ENCODE results near the gene ZBTB8B.

Gene ZBTB8B

GRCh38 chr1:32464191-32464715 is 619 bp upstream of the ZBTB8B start:
- no peak for DNase-seq (ENCODE audit: low read depth)
- TF ChIP-seq CTCF (conservative IDR thresholded peaks at IDR 0.05; ENCODE audit: control insufficient read depth, insufficient read depth, low read depth, low read length) = no peak
- H3K4me3 ChIP-seq (ENCODE audit: control insufficient read depth, low read depth, low read length) = peak overlapping the region; percentile 31

- H3K4me3 ChIP-seq (ENCODE audit: control insufficient read depth, low read depth, low read length) = no peak overlapping the region
- no peak for TF ChIP-seq CTCF (conservative IDR thresholded peaks at IDR 0.05; ENCODE audit: control insufficient read depth, insufficient read depth, low read depth, low read length)
- no peak for DNase-seq (ENCODE audit: low read depth)
Measured at GRCh38 chr1:32465578-32465933, 684 bp downstream of the ZBTB8B start.

- TF ChIP-seq CTCF (conservative IDR thresholded peaks at IDR 0.05; ENCODE audit: control insufficient read depth, insufficient read depth, low read depth, low read length) = no peak
- no peak overlapping the region for H3K4me3 ChIP-seq (ENCODE audit: control insufficient read depth, low read depth, low read length)
- DNase-seq (ENCODE audit: low read depth) = no peak
Measured at GRCh38 chr1:32466761-32467160, 1.9 kb downstream of the ZBTB8B start.

- DNase-seq (ENCODE audit: low read depth) = no peak
- TF ChIP-seq CTCF (conservative IDR thresholded peaks at IDR 0.05; ENCODE audit: control insufficient read depth, insufficient read depth, low read depth, low read length) = no peak
- no peak overlapping the region for H3K4me3 ChIP-seq (ENCODE audit: control insufficient read depth, low read depth, low read length)
Measured at GRCh38 chr1:32468791-32469190, 3.9 kb downstream of the ZBTB8B start.

- no peak for TF ChIP-seq CTCF (conservative IDR thresholded peaks at IDR 0.05; ENCODE audit: control insufficient read depth, insufficient read depth, low read depth, low read length)
- no peak overlapping the region for H3K4me3 ChIP-seq (ENCODE audit: control insufficient read depth, low read depth, low read length)
- DNase-seq (ENCODE audit: low read depth) = no peak
Measured at GRCh38 chr1:32470431-32470830, 5.6 kb downstream of the ZBTB8B start.

- H3K4me3 ChIP-seq (ENCODE audit: control insufficient read depth, low read depth, low read length) = no peak overlapping the region
- no peak for DNase-seq (ENCODE audit: low read depth)
- TF ChIP-seq CTCF (conservative IDR thresholded peaks at IDR 0.05; ENCODE audit: control insufficient read depth, insufficient read depth, low read depth, low read length) = peak; percentile 14
Measured at GRCh38 chr1:32470991-32471694, 6.3 kb downstream of the ZBTB8B start.

Measured in fibroblast of mammary gland (primary cell).